ENCODE measurements around the gene PTPN4. TPM values are rescaled to one million over a fixed set of nuclear protein-coding genes. Genes with fewer than 3 reads are reported as not detected.

PTPN4 gene
- polyA plus RNA-seq, 1 donor from 2014 or later: 22.0 TPM

DNA sequence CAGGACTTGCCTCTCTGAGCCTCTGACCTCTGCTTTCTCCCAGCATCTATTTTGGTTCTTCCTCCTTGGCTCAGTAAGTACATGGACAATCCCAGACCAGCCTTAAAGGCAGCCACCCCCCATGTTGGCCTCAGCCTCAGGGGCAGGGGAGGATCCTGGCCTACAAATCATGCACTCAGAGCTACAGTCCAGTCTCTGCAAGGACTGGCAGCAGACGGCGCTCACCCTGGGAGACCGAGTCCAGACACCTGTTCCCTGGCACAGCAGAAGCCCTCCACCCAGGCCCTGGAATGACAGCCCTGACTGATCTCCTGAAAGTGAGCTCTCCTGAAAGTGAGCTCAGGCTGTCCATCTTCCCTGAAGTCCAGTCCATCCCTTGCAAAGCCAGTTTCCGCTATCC lies 25.7 kb upstream of the PTPN4 start (continued):
- no peak for TF ChIP-seq CTCF (IDR thresholded peaks at IDR 0.05; ENCODE audit: poor library complexity, severe bottlenecking)

- H3K36me3 ChIP-seq (ENCODE audit: insufficient read depth, low read length): no peaks in the 10 kb centered on the region
- no peak overlapping the region for H3K4me2 ChIP-seq (ENCODE audit: low read length)
- no peak overlapping the region for H3K27ac ChIP-seq (ENCODE audit: low read length)
- H2AFZ ChIP-seq (ENCODE audit: low read depth, low read length): no peak overlapping the region
- no peak overlapping the region for H3K9ac ChIP-seq (ENCODE audit: low read length)
- no peaks in the 10 kb centered on the region for H3K79me2 ChIP-seq (replicated peaks; ENCODE audit: insufficient read depth, low read length)
- TF ChIP-seq EP300 (conservative IDR thresholded peaks at IDR 0.05; ENCODE audit: poor library complexity, severe bottlenecking) (no peak), EZH2 (IDR thresholded peaks at IDR 0.05; ENCODE audit: borderline replicate concordance, insufficient read depth, low read length, poor library complexity, severe bottlenecking) (no peak), MXI1 (conservative IDR thresholded peaks at IDR 0.05; ENCODE audit: poor library complexity, severe bottlenecking) (no peak), SMC3 (conservative IDR thresholded peaks at IDR 0.05; ENCODE audit: poor library complexity) (no peak), RAD21 (conservative IDR thresholded peaks at IDR 0.05) (no peak), CTCF (IDR thresholded peaks at IDR 0.05; ENCODE audit: poor library complexity, severe bottlenecking) (no peak), POLR2AphosphoS5 (IDR thresholded peaks at IDR 0.05) (no peak), TAF1 (IDR thresholded peaks at IDR 0.05; ENCODE audit: low read depth) (no peak), REST (IDR thresholded peaks at IDR 0.05; ENCODE audit: borderline replicate concordance) (no peak)
- no peaks in the 10 kb centered on the region for H4K20me1 ChIP-seq (ENCODE audit: insufficient read depth)
- no peaks in the 10 kb centered on the region for H3F3A ChIP-seq (ENCODE audit: insufficient read depth, low read length, poor library complexity, severe bottlenecking)
- H3K9me2 ChIP-seq (ENCODE audit: insufficient read depth, low read length): no peaks in the 10 kb centered on the region
- H3K4me3 ChIP-seq (ENCODE audit: low read length): no peak overlapping the region
- H3K27me3 ChIP-seq (ENCODE audit: insufficient read depth, low read depth, low read length): no peaks in the 10 kb centered on the region
- H3K9me3 ChIP-seq (ENCODE audit: low read length): no peaks in the 10 kb centered on the region
These were observed 24.2 kb upstream of the PTPN4 start for GRCh38 chr2:119735565-119735964.

GRCh38 chr2:119736021-119736420 lies 23.7 kb upstream of the PTPN4 start:
- H3F3A ChIP-seq (ENCODE audit: insufficient read depth, low read length, poor library complexity, severe bottlenecking): no peaks in the 10 kb centered on the region
- TF ChIP-seq EZH2 (IDR thresholded peaks at IDR 0.05; ENCODE audit: borderline replicate concordance, insufficient read depth, low read length, poor library complexity, severe bottlenecking) (no peak), REST (IDR thresholded peaks at IDR 0.05; ENCODE audit: borderline replicate concordance) (no peak), CTCF (IDR thresholded peaks at IDR 0.05; ENCODE audit: poor library complexity, severe bottlenecking) (no peak), RAD21 (conservative IDR thresholded peaks at IDR 0.05) (no peak), TAF1 (IDR thresholded peaks at IDR 0.05; ENCODE audit: low read depth) (no peak), SMC3 (conservative IDR thresholded peaks at IDR 0.05; ENCODE audit: poor library complexity) (no peak), POLR2AphosphoS5 (IDR thresholded peaks at IDR 0.05) (no peak)
- no peaks in the 10 kb centered on the region for H4K20me1 ChIP-seq (ENCODE audit: insufficient read depth)
- H3K27me3 ChIP-seq (ENCODE audit: insufficient read depth, low read depth, low read length): no peaks in the 10 kb centered on the region
- no peaks in the 10 kb centered on the region for H3K79me2 ChIP-seq (replicated peaks; ENCODE audit: insufficient read depth, low read length)
- no peaks in the 10 kb centered on the region for H3K9me2 ChIP-seq (ENCODE audit: insufficient read depth, low read length)
- H3K4me2 ChIP-seq (ENCODE audit: low read length): no peak overlapping the region
- no peaks in the 10 kb centered on the region for H3K9me3 ChIP-seq (ENCODE audit: low read length)
- H3K9ac ChIP-seq (ENCODE audit: low read length): no peak overlapping the region
- no peaks in the 10 kb centered on the region for H3K36me3 ChIP-seq (ENCODE audit: insufficient read depth, low read length)
- H3K27ac ChIP-seq (ENCODE audit: low read length): no peak overlapping the region
- no peak overlapping the region for H2AFZ ChIP-seq (ENCODE audit: low read depth, low read length)
- no peak overlapping the region for H3K4me3 ChIP-seq (ENCODE audit: low read length)

Measured in neural cell (in vitro differentiated cells).